H9 (cell line): ENCODE data around the gene EID1. TPM values are rescaled to one million over a fixed set of nuclear protein-coding genes. Genes with fewer than 3 reads are reported as not detected.

Experiments used
- DNase-seq: peaks from one replicate; pipeline ENCODE4 v3.0.0-alpha.2; 2017
- H2AFZ ChIP-seq: one replicate; pipeline ENCODE4 v1.6.1; 2013; ENCODE audit warnings: mild to moderate bottlenecking, low read length, control low read depth, moderate library complexity
- H2AK5ac ChIP-seq: 2 replicates; pipeline ENCODE4 v1.6.1; 2013; ENCODE audit warnings: low read length, control low read depth, mixed read lengths; ENCODE audit not compliant: insufficient read length
- H2BK120ac ChIP-seq: one replicate; pipeline ENCODE4 v1.6.1; 2013; ENCODE audit warnings: low read depth, mild to moderate bottlenecking, low read length, control low read depth, inconsistent platforms; ENCODE audit not compliant: poor library complexity, severe bottlenecking
- H2BK12ac ChIP-seq: 2 replicates; pipeline ENCODE4 v1.6.1; 2013; ENCODE audit warnings: low read length, control low read depth, mixed read lengths, low read depth; ENCODE audit not compliant: insufficient read length
- H2BK15ac ChIP-seq: 2 replicates; pipeline ENCODE4 v1.6.1; 2013; ENCODE audit warnings: low read depth, low read length, control low read depth
- H2BK20ac ChIP-seq: one replicate; pipeline ENCODE4 v1.6.1; 2013; ENCODE audit warnings: low read depth, mild to moderate bottlenecking, low read length, control low read depth, inconsistent platforms; ENCODE audit not compliant: poor library complexity, severe bottlenecking
- H2BK5ac ChIP-seq: 2 replicates; pipeline ENCODE4 v1.6.1; 2013; ENCODE audit warnings: low read length, control low read depth, mixed read lengths; ENCODE audit not compliant: insufficient read length
- H3K14ac ChIP-seq: 2 replicates; pipeline ENCODE4 v1.6.1; 2013; ENCODE audit warnings: low read length, control low read depth; ENCODE audit not compliant: insufficient read depth
- H3K18ac ChIP-seq: 2 replicates; pipeline ENCODE4 v1.6.1; 2013; ENCODE audit warnings: low read depth, mild to moderate bottlenecking, mixed read lengths, low read length, control low read depth; ENCODE audit not compliant: insufficient read length
- H3K23ac ChIP-seq: 2 replicates; pipeline ENCODE4 v1.6.1; 2013; ENCODE audit warnings: low read length, control low read depth, mixed read lengths, low read depth; ENCODE audit not compliant: insufficient read length
- H3K23me2 ChIP-seq: 2 replicates; pipeline ENCODE4 v1.6.1; 2013; ENCODE audit warnings: low read depth, mild to moderate bottlenecking, mixed read lengths, low read length, control low read depth; ENCODE audit not compliant: insufficient read length, poor library complexity, severe bottlenecking
- H3K27ac ChIP-seq: 2 replicates; pipeline ENCODE4 v1.5.1; 2013; ENCODE audit warnings: low read length, control low read depth, mixed read lengths, low read depth; ENCODE audit not compliant: insufficient read length
- H3K27me3 ChIP-seq: 2 replicates; pipeline ENCODE4 v1.6.1; 2013; ENCODE audit warnings: low read length, control low read depth, inconsistent platforms; ENCODE audit not compliant: insufficient read depth
- H3K4ac ChIP-seq: 2 replicates; pipeline ENCODE4 v1.6.1; 2013; ENCODE audit warnings: low read depth, mild to moderate bottlenecking, control low read depth, inconsistent platforms, low read length, moderate library complexity
- H3K4me1 ChIP-seq: 2 replicates; pipeline ENCODE4 v1.6.1; 2013; ENCODE audit warnings: low read length, control low read depth, inconsistent platforms; ENCODE audit not compliant: insufficient read depth
- H3K4me2 ChIP-seq: 2 replicates; pipeline ENCODE4 v1.6.1; 2013; ENCODE audit warnings: low read length, control low read depth, mixed read lengths; ENCODE audit not compliant: insufficient read length, insufficient read depth
- H3K56ac ChIP-seq: 2 replicates; pipeline ENCODE4 v1.6.1; 2013; ENCODE audit warnings: low read depth, mild to moderate bottlenecking, mixed read lengths, low read length, control low read depth; ENCODE audit not compliant: insufficient read length
- H3K79me1 ChIP-seq: 2 replicates; pipeline ENCODE4 v1.6.1; 2013; ENCODE audit warnings: low read depth, mild to moderate bottlenecking, moderate library complexity, low read length, control low read depth, inconsistent platforms; ENCODE audit not compliant: insufficient read depth, poor library complexity, severe bottlenecking
- H3K79me2 ChIP-seq: 2 replicates; pipeline ENCODE4 v1.6.1; 2013; ENCODE audit warnings: low read length, control low read depth, inconsistent platforms; ENCODE audit not compliant: insufficient read depth
- H3K9ac ChIP-seq: 2 replicates; pipeline ENCODE4 v1.6.1; 2013; ENCODE audit warnings: low read length, control low read depth, mixed read lengths; ENCODE audit not compliant: insufficient read length; ENCODE audit errors: extremely low read depth
- H3K9me3 ChIP-seq: one replicate; pipeline ENCODE4 v1.6.1; 2013; ENCODE audit warnings: low read depth, low read length, inconsistent platforms; ENCODE audit not compliant: control insufficient read depth
- H3T11ph ChIP-seq: one replicate; pipeline ENCODE4 v1.6.1; 2013; ENCODE audit warnings: mild to moderate bottlenecking, low read length, control low read depth, inconsistent platforms
- H4K20me1 ChIP-seq: one replicate; pipeline ENCODE4 v1.6.1; 2013; ENCODE audit not compliant: control insufficient read depth, insufficient read length, insufficient read depth
- H4K5ac ChIP-seq: 2 replicates; pipeline ENCODE4 v1.6.1; 2013; ENCODE audit warnings: low read depth, mild to moderate bottlenecking, mixed read lengths, low read length, control low read depth; ENCODE audit not compliant: insufficient read length
- H4K8ac ChIP-seq: replicated peaks from 2 replicates; pipeline ENCODE4 v1.6.1; 2013; ENCODE audit warnings: low read length, control low read depth, mixed read lengths, low read depth; ENCODE audit not compliant: insufficient read length
- H4K91ac ChIP-seq: 2 replicates; pipeline ENCODE4 v1.6.1; 2013; ENCODE audit warnings: low read depth, mild to moderate bottlenecking, moderate library complexity, mixed read lengths, low read length, control low read depth; ENCODE audit not compliant: insufficient read length
- H3K27ac Mint-ChIP-seq, 3 experiments: 2 replicates in 2 of 3; 3 replicates in 1 of 3; pipeline ENCODE4 v1.8.0; 2020 to 2021; ENCODE audit warnings: mixed read lengths in 3 of 3, mild to moderate bottlenecking in 1 of 3, moderate library complexity in 1 of 3
- H3K27me3 Mint-ChIP-seq: 2 replicates; pipeline ENCODE4 v1.8.0; 2021; ENCODE audit warnings: low read depth, mild to moderate bottlenecking, moderate library complexity, mixed read lengths
- H3K36me3 Mint-ChIP-seq, 3 experiments: 2 replicates in 2 of 3; 3 replicates in 1 of 3; pipeline ENCODE4 v1.8.0; 2020 to 2021; ENCODE audit warnings: low read depth in 3 of 3, mixed read lengths in 3 of 3; ENCODE audit not compliant: insufficient read depth in 1 of 3
- H3K4me1 Mint-ChIP-seq, 2 experiments: 2 replicates each; pipeline ENCODE4 v1.8.0; 2020; ENCODE audit warnings: mixed read lengths in 2 of 2
- H3K4me3 Mint-ChIP-seq, 2 experiments: 2 replicates in 1 of 2; 3 replicates in 1 of 2; pipeline ENCODE4 v1.8.0; 2020 to 2021; ENCODE audit warnings: mild to moderate bottlenecking in 2 of 2, mixed read lengths in 2 of 2, moderate library complexity in 1 of 2
- H3K9me3 Mint-ChIP-seq, 2 experiments: 2 replicates in 1 of 2; 3 replicates in 1 of 2; pipeline ENCODE4 v1.8.0; 2020; ENCODE audit warnings: mild to moderate bottlenecking in 2 of 2, mixed read lengths in 2 of 2, moderate library complexity in 1 of 2
- CTCF ChIP-seq: fragments of 200-600 bp; sonication (generic); conservative IDR thresholded peaks from 3 replicates; pipeline ENCODE4 v1.8.0; 2021; ENCODE audit warnings: antibody characterized with exemption, mild to moderate bottlenecking
- WGBS: extraction: QIAGEN DNeasy Blood & Tissue Kit; methylation state at CpG from one replicate; pipeline ENCODE4 v1.1.7; 2013; ENCODE audit warnings: missing lambda C conversion rate, low lambda C conversion rate, mixed read lengths; ENCODE audit not compliant: insufficient read length; ENCODE audit errors: extremely low coverage; 5-methylcytosine and 5-hydroxymethylcytosine counted together
- total RNA-seq: library from RNA; stranded (reverse); gene quantifications from 2 replicates; pipeline ENCODE4 v1.2.1, GENCODE V29; 2021

The EID1 gene
- total RNA-seq, 1 experiment from 2014 or later = 113 TPM

- H3K9me3 Mint-ChIP-seq = no peaks in the 10 kb centered on the region; a peak in 1 of 5 replicates
- no peak overlapping the region for H3K9ac ChIP-seq
- no peak overlapping the region for H4K8ac ChIP-seq
- H4K91ac ChIP-seq = no peak overlapping the region
- H4K5ac ChIP-seq = no peak overlapping the region
- H3K14ac ChIP-seq = no peak overlapping the region
- H3K18ac ChIP-seq = no peak overlapping the region
- H3K56ac ChIP-seq = no peak overlapping the region
- WGBS = no CpG with 5 or more reads among the region's 2 CpGs
- no peak overlapping the region for H2BK20ac ChIP-seq
- no peak for TF ChIP-seq CTCF
- no peaks in the 10 kb centered on the region for H4K20me1 ChIP-seq
- H3K4me3 Mint-ChIP-seq = no peak overlapping the region
- no peak overlapping the region for H2BK120ac ChIP-seq
- H3K4me2 ChIP-seq = no peak overlapping the region
- no peak overlapping the region for H2BK15ac ChIP-seq
- no peak overlapping the region for H3K4ac ChIP-seq
- H3K36me3 Mint-ChIP-seq = no peaks in the 10 kb centered on the region
- H2AK5ac ChIP-seq = no peak overlapping the region
- no peak overlapping the region for H3K23ac ChIP-seq
- H3K27ac ChIP-seq = no peak overlapping the region
- H3K27ac Mint-ChIP-seq = no peak overlapping the region
- no peaks in the 10 kb centered on the region for H3K23me2 ChIP-seq
- no peak overlapping the region for H2BK5ac ChIP-seq
- no peaks in the 10 kb centered on the region for H3K79me1 ChIP-seq
- no peak overlapping the region for H2BK12ac ChIP-seq
- DNase-seq = no peak
- H3K27me3 Mint-ChIP-seq = peaks cover 6% of the 10 kb centered on the region
- no peaks in the 10 kb centered on the region for H3K9me3 ChIP-seq
- no peaks in the 10 kb centered on the region for H3K4me1 ChIP-seq
- no peaks in the 10 kb centered on the region for H3K79me2 ChIP-seq
- no peak overlapping the region for H3T11ph ChIP-seq
- no peak overlapping the region for H2AFZ ChIP-seq
- no peaks in the 10 kb centered on the region for H3K27me3 ChIP-seq
- peaks cover 0 to 2% of the 10 kb centered on the region in 2 experiments; a peak in 2 of 4 replicates for H3K4me1 Mint-ChIP-seq
Measured at GRCh38 chr15:48872632-48873031, 5.3 kb upstream of the EID1 start.
